Psoas muscle (tissue), 8 donors: ENCODE results near the gene MUSTN1. TPM values are rescaled to one million over a fixed set of nuclear protein-coding genes. Genes with fewer than 3 reads are reported as not detected.

Experiments
- ATAC-seq, 4 donors: fragments of 200-7000 bp; cut with Tn5 transposase; one replicate each; pipeline ENCODE4 v1.9.1; 2020; ENCODE audit warnings: moderate library complexity in 3 of 4, mild to moderate bottlenecking in 2 of 4
- DNase-seq, 2 donors: peaks; one replicate each; pipeline ENCODE4 v3.0.0-alpha.2; 2020
- H3K27ac ChIP-seq: fragments of 200-600 bp; one replicate; pipeline ENCODE4 v1.8.0; 2022
- H3K27me3 ChIP-seq, 3 donors: fragments of 200-600 bp in 1 of 3; one replicate each; pipeline versions ENCODE4 v1.6.1 to v1.8.0; 2013 to 2022; ENCODE audit warnings: low read length in 2 of 3, mild to moderate bottlenecking in 2 of 3, moderate library complexity in 1 of 3; ENCODE audit not compliant: insufficient read depth in 3 of 3
- H3K36me3 ChIP-seq, 2 donors: fragments of 200-600 bp in 1 of 2; one replicate each; pipeline versions ENCODE4 v1.6.1 to v1.8.0; 2013 to 2022; ENCODE audit warnings: low read depth in 1 of 2, mild to moderate bottlenecking in 1 of 2, moderate library complexity in 1 of 2; ENCODE audit not compliant: insufficient read depth in 1 of 2
- H3K4me1 ChIP-seq: fragments of 200-600 bp; one replicate; pipeline ENCODE4 v1.8.0; 2022
- H3K4me3 ChIP-seq: fragments of 200-600 bp; one replicate; pipeline ENCODE4 v1.8.0; 2022; ENCODE audit warnings: mild to moderate bottlenecking
- H3K9me3 ChIP-seq: fragments of 200-600 bp; one replicate; pipeline ENCODE4 v1.8.0; 2022
- WGBS, 3 donors: extraction: QIAGEN DNeasy Blood & Tissue Kit; methylation state at CpG; one replicate each; pipeline versions ENCODE4 v1.1.6 to v1.1.7; 2013; 5-methylcytosine and 5-hydroxymethylcytosine counted together
- intact Hi-C, 2 donors: fragments of 100-400 bp; cut with DNase I; formaldehyde crosslinking; loops; one replicate each; pipeline versions ENCODE4 v1.11.0 to v1.14.2; 2022
- polyA plus RNA-seq, 3 donors: library from polyadenylated mRNA; stranded (reverse); fragments of 200-250 nt; gene quantifications; one replicate each; pipeline ENCODE4 v1.2.3, GENCODE V29; 2013
- total RNA-seq, 4 donors: library from RNA; stranded (reverse); fragmentation: NEBNext Ultra II Directional in 2 of 4; extraction: Animal tissue kit (Norgen Biotek cat#: 25700) in 2 of 4; gene quantifications; one replicate each; pipeline versions ENCODE4 v1.2.1 to v1.2.4, GENCODE V29; 2021 to 2023
- TF ChIP-seq, protein P1 (sequence below): fragments of 200-600 bp; IDR thresholded peaks from one replicate; pipeline ENCODE4 v1.8.0; 2022; ENCODE audit warnings: antibody characterized with exemption
- donor health status: healthy with polysubstance abuse.
- donor health status: DM: no; HTN: no; CAD: no; lungs with moderate emphysema.
- donor health status: Bipolar disorder and iron deficiency.
- donor health status: healthy.
- donor health status: DM: yes; HTN: yes; CAD: no.
- donor health status: DM: no; HTN: no; CAD: no.
- donor health status: DM: no; HTN: no; CAD: no.
- donor health status: DM: yes; HTN: yes; CAD: no.

The MUSTN1 gene
- total and polyA plus RNA-seq, 7 donors, result 91.1 to 1,241 (median 578) TPM

GRCh38 chr3:52842424-52842823 lies 7.6 kb upstream of the MUSTN1 start:
- DNase-seq (peak in 1 of 2 donors; percentile 57), ATAC-seq (peak; percentile 37 to 60 (median 42))
- TF ChIP-seq, protein P1, sequence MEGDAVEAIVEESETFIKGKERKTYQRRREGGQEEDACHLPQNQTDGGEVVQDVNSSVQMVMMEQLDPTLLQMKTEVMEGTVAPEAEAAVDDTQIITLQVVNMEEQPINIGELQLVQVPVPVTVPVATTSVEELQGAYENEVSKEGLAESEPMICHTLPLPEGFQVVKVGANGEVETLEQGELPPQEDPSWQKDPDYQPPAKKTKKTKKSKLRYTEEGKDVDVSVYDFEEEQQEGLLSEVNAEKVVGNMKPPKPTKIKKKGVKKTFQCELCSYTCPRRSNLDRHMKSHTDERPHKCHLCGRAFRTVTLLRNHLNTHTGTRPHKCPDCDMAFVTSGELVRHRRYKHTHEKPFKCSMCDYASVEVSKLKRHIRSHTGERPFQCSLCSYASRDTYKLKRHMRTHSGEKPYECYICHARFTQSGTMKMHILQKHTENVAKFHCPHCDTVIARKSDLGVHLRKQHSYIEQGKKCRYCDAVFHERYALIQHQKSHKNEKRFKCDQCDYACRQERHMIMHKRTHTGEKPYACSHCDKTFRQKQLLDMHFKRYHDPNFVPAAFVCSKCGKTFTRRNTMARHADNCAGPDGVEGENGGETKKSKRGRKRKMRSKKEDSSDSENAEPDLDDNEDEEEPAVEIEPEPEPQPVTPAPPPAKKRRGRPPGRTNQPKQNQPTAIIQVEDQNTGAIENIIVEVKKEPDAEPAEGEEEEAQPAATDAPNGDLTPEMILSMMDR, result no peak
- Histone ChIP-seq H3K27ac (peak overlapping the region; percentile 97), H3K9me3 (no peaks in the 10 kb centered on the region), H3K27me3 (no peaks in the 10 kb centered on the region), H3K36me3 (peaks cover 0 to 19% of the 10 kb centered on the region in 2 donors), H3K4me3 (no peak overlapping the region), H3K4me1 (peaks cover 93% of the 10 kb centered on the region)
- 45 to 66% (median 46%) methylated on average over 7 of the region's 7 CpGs for WGBS, 3 donors
- intact Hi-C loops, result loop anchor here in 1 of 2 donors (2.0 kb wide), 1 partner anchor 50 kb away; no protein-coding TSS in a partner anchor

GRCh38 chr3:52841981-52842340 lies 7.1 kb upstream of the MUSTN1 start:
- peak in 1 of 2 donors; percentile 49 for DNase-seq

DNA sequence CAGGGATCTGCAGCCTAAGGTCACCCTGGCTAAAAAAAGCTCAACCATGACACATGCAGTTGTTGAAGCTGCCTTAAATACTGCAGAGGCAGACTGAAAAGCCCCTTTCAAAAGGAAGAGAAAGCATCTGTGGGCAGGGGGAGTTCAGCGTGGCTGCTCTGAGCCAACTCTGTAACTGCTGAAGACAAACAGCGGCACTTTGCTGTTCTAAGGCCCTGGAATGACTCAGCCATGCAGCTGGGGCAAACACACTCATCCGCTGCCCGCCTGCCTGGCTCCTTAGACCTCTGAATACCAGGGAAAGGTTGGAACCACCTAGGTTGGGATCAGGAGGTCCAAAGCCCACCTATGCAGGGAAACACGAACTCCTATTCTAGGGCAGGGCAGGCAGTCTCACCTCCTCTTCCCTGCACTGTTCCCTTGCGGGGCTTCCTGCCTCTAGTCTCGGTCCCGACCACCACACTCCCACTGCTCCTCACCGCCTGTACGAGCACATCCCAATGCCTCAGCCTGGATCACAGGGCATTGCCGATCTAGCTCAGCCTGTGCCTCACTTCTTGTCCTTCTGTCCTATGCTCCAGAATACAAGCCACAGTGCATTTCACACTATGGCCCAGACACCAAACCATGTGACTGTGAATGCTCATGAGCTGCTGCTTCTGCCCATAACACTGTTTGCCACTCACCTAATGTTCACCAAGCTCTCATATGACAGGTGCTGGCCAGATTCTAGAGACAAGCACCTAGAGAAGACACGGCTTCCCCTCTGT lies 6.6 kb upstream of the MUSTN1 start:
- Histone ChIP-seq H3K27me3 (no peaks in the 10 kb centered on the region), H3K27ac (peak overlapping the region; percentile 97), H3K36me3 (peaks cover 0 to 14% of the 10 kb centered on the region in 2 donors), H3K4me3 (peak overlapping the region; percentile 56), H3K9me3 (no peaks in the 10 kb centered on the region), H3K4me1 (peaks cover 93% of the 10 kb centered on the region)
- TF ChIP-seq, protein P1, result no peak
- ATAC-seq (peak; percentile 31 to 50 (median 42)), DNase-seq (peak in 1 of 2 donors; percentile 54)
- intact Hi-C loops, result no loop called here
- 49 to 83% (median 57%) methylated on average over 12 of the region's 12 CpGs for WGBS, 3 donors

More at GRCh38 chr3:52841981-52842340, 7.1 kb upstream of the MUSTN1 start:
- intact Hi-C loops, result loop anchor here in 1 of 2 donors (2.0 kb wide), 1 partner anchor 51 kb away; no protein-coding TSS in a partner anchor
- ATAC-seq, result peak in 2 of 4 donors; percentile 13 to 16
- 28 to 61% (median 37%) methylated on average over 12 of the region's 12 CpGs for WGBS, 3 donors
- Histone ChIP-seq H3K27me3 (no peaks in the 10 kb centered on the region), H3K4me3 (no peak overlapping the region), H3K36me3 (peaks cover 0 to 15% of the 10 kb centered on the region in 2 donors), H3K27ac (peak overlapping the region; percentile 97), H3K9me3 (no peaks in the 10 kb centered on the region), H3K4me1 (peaks cover 93% of the 10 kb centered on the region)
- TF ChIP-seq, protein P1, result no peak

GRCh38 chr3:52839892-52840545 lies 5.2 kb upstream of the MUSTN1 start:
- peaks cover 0 to 14% of the 10 kb centered on the region in 2 donors for H3K36me3 ChIP-seq
- H3K4me3 ChIP-seq, result peak overlapping the region; percentile 56
- no peak for ATAC-seq
- H3K9me3 ChIP-seq, result no peaks in the 10 kb centered on the region
- WGBS, 3 donors, result 64 to 90% (median 76%) methylated on average over 23 of the region's 23 CpGs
- peaks cover 92% of the 10 kb centered on the region for H3K4me1 ChIP-seq
- H3K27me3 ChIP-seq, result no peaks in the 10 kb centered on the region
- intact Hi-C loops, result no loop called here
- H3K27ac ChIP-seq, result peak overlapping the region; percentile 97
- peak in 1 of 2 donors; percentile 35 for DNase-seq
- TF ChIP-seq, protein P1, result no peak
